GM20431 (cell line): Measurements from ENCODE around the gene CDH4.

Experiments
- in situ Hi-C: fragments of 300-500 bp; cut with MseI, MboI; formaldehyde crosslinking; loops from one replicate; pipeline ENCODE4 v1.15.0; 2020; ENCODE audit warnings: low sequenced_read_pairs; ENCODE audit not compliant: unreplicated experiment

Gene CDH4

GRCh38 chr20:61743606-61744005 is 491.5 kb downstream of the CDH4 start:
- in situ Hi-C loops = no loop called here

DNA sequence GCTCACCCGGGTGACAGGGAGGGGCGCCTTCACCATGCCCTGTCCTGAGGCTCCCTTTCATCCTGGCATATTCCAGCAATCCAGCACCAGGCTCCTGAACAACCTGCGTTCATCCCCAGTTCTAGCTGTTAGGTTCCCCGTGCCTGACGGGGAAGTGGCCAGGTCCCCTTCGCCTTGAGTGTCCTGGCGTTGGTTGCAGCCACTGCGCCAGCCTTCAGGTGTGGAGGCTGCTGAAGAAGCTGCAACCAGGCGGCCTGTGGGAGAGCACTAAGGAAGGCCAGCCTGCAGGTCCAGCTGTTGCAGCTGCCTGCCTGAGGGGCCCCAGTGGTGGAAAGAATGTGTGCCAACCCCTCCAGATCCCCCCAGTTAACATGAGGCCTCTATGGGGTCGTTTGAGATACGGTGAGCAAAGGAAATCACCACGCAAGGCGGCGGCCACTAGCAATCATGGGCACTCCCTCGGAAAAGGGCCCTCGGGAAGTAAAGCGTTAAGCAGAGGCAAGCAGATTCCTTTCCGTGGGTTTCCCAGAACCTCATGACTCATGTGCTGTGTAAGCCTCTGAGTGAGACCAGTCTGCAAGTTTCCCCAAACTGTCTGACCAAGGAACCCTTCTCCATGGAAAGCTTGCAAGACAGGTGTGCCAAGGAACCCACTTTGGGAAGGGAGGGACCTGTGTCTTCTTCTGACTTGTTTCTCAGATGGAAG is 492.8 kb downstream of the CDH4 start:
- in situ Hi-C loops = no loop called here

DNA sequence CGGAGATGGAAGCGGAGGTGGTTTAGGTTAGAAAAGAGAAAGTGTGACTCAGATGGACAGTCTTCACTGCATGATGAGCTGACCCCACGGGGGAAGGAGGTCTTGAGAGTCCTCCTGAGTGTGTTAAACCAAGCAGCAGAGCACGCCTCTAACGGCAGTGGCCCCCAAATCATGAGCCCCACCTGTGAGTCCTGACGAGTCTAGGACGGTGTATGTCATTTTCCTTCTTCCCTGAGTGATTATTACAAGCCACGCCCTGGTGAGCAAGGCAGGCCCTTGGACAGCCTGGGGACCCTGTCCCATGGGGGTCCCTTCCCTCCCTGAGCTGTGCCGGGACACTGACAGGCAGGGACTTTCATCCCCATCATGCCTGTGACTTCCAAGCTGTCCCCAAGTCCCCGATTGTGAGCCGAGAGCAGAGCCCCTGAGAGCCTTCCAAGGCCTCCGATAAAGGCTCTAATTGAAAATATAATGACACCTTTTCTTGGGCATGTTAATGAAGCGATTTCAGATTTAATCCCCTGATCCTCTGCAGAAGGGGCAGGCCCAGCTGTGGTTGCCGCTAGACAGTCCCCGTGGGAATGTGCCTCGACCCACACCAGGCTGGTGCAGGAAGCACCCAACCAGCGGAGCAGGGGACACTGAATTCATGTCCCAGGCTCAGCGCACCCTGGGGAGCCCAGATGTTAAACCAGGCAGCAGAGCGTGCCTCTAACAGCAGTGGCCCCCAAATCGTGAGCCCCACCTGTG is 493.5 kb downstream of the CDH4 start:
- in situ Hi-C loops = no loop called here

- in situ Hi-C loops = no loop called here
Observed at GRCh38 chr20:61746147-61746646, 494.1 kb downstream of the CDH4 start.

DNA sequence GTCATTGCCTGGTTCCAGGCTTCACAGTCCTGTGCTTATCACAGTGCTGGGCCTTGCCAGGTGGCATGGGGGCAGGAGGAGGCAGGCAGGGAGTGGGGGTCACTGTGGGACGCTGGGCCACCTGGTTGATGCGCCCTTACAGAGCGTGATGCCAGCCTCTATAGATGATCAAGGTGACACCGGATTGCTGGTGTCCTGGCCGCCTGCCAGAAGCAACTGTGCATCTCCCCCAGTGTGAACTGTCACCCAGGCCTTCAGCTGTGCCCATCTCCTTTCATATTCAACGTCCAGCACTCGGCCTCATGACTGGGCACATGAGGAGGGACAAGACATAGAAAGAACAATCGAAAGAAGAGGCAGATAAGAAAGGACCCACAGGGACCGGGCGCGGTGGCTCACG is 494.7 kb downstream of the CDH4 start:
- in situ Hi-C loops = no loop called here

GRCh38 chr20:61748376-61748775 is 496.3 kb downstream of the CDH4 start:
- in situ Hi-C loops = no loop called here

DNA sequence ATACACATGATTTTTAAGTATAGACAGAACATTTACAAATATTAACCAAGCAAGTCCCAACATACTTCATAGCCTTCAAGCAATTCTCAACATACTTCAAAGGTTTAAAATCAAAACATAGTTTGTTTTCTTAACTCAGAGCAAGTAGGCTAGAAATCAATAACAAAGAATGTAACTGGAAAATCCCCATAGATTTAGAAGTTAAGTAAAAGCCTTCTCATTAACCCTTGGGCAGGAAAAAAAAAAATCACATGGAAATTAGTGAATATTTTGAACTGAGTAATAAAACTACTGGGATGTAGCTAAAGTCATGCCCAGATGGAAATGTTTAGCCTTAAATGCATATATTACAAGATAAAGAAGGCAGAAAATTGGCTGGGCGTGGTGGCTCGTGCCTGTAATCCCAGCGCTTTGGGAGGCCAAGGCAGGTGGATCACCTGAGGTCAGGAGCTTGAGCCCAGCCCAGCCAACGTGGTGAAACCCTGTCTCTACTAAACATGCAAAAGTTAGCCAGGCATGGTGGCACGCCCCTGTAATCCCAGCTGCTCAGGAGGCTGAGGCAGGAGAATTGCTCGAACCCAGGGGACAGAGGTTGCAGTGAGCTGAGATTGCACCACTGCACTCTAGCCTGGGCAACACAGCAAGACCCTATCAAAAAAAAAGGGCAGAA is 497.5 kb downstream of the CDH4 start:
- in situ Hi-C loops = no loop called here

DNA sequence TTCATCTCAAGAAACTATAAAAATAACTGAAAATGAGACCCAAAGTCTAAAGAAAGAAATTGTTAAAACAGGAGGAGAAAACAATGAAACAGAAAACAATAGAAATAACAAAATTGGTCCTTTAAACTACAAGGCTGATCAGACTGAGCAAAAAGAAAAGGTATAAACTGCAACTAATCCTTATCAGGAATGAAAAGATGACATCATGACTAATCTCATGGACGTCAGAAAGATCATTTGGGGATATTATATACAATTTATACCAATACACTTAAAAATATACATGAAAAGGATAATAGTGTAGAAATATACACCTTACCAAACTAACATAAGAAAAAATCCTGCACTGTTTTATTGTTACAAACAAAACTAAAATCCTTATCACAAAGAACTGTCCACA is 498.0 kb downstream of the CDH4 start:
- in situ Hi-C loops = no loop called here

DNA sequence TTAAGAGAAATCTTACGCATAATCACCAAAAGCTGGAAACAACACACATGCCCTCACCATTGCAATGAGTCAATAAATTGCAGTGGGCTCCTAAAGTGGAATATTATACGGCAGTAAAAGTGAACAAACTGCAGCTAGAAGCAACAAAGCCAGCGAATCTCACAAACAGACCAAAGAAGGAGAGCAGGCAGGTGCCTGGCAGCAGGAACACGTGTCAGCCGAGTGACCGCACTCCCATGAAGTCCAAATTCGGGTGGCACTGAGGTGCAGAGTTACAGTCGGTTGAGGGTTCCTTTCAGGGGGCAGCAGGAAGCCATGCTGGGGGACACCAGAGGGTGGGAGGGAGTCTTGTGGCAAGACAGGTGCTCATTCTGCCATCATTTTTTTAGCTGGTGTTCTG is 500.5 kb downstream of the CDH4 start:
- in situ Hi-C loops = no loop called here

DNA sequence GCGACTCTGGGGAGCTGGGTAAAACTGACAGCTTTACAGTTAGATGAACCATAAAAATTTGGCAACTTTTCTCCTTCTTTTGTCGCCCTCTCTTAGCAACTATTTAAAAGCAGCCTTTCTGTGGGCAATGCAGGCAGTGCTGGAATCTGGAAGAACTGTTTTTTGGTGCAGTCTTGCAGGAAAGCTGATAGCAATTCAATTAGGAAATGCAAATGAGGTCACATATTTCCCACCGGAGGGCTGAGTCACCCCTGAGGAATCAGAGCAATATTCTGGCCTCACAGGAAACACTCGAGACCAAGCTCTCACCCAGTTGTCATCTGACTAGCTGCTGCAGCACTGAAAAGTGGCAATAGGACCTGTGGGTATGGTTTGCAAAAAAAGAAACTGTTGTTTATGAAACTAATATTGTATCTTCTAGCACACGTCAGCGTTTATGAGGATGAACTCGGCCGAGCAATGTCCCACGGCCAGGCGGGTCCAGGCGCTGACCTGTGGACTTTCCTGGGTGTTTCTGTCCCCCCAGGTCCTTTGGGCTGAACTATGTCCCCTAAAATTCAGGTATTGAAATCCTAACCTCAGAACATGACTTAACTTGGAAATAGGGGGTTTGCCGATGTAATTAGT is 501.4 kb downstream of the CDH4 start:
- in situ Hi-C loops = no loop called here

GRCh38 chr20:61753987-61754956 is 502.2 kb downstream of the CDH4 start:
- in situ Hi-C loops = no loop called here

DNA sequence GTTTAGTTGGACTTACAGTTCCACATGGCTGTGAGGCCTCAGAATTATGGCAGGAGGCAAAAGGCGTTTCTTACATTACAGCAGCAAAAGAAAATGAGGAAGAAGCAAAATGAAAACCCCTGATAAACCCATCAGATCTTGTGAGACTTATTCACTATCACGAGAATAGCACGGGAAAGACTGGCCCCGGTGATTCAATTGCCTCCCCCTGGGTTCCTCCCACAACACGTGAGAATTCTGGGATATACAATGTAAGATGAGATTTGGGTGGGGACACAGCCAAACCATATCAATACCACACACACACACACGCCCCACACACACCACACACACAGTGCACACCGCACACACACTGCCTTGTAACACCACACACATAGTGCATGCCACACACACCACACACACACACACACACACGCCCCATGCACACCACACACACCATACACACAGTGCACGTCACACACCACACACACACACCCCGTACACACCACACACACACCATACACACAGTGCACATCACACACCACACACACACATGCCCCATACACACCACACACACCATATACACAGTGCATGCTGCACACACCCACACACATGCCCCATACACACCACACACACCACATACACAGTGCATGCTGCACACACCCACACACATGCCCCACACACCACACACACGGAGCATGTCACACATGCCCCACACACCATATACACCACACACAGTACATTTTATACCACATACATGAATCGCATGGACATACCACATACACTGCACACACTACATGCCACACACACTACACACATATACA is 503.1 kb downstream of the CDH4 start:
- in situ Hi-C loops = no loop called here

DNA sequence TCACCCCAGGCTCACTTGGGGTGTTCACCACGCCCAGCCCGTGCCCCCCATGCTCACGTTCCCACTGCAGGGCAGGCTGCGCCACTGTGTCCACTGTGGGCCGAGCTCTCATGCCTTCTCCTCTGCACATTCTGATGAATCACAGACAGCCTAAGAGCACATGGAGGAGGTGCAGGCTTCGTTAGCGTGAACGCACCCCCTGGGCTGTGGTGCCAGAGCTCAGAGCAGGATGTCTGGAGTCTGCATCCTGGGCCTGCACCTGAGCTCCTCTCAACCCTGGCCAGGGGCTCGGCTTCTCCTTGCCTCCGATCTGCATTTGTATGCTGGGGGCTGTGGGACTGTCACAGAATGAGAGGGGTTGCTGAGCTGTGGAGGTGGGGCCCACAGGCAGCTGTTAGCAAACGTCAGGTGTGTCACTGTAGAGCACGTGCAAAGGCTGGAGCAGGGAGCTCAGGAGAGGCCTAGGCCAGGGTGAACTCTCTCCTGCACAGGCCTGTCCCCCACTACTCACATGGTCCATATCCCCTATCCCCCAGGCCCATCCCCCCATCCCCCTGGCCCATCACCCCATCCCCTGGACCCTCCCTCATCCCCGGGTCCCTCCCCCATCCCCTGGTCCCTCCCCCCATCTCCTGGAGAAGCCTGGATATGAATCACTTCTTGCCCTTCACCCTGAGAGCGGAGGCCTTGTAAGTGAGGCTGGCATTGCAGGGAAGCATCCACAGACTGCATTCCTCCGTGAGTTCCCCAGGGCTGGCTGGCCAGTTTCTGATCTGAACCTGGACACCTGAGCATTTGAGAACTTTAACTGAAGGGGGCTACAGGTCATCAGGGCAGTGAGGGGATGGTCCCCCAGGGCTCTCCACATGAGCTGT is 504.1 kb downstream of the CDH4 start:
- in situ Hi-C loops = no loop called here

DNA sequence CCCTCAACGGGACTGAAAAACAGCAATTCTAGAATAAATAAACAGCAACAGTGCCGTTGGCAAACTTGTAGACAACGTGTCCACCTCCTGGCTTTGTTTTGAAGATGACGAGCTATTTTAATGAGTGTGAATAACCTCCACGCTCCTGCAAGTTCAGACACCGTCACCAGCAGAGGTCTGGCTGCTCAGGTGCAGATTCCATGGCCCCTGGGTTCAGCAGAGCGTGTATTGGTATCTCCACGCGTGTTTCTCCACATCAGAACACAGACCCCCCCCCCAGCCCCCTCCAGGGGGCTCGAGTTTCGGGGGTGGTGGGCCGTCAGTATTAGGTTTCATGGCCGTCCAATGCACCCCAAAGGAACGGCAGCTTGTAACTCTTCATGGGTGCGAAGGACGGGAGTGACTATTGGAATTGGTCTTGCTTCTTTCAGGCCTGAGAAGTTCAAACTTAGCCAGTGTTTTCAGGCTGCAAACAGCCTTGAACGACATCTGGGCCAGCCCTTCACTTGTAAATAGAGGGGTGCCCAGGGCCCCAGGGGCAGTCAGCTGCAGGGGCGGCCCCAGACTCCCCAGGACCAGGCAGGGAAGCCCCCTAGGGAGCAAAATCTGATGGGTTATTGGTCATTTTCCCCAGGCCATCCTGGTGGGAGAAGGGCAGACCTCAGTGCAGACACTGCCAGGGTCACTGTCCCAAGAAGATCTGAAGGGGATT is 505.1 kb downstream of the CDH4 start:
- in situ Hi-C loops = no loop called here

GRCh38 chr20:61757678-61758563 is 505.9 kb downstream of the CDH4 start:
- in situ Hi-C loops = no loop called here

- in situ Hi-C loops = no loop called here
Observed at GRCh38 chr20:61758564-61759200, 506.6 kb downstream of the CDH4 start.
